Colonic mucosa (tissue), 4 donors: ENCODE results near the gene PKDREJ. TPM values are rescaled to one million over a fixed set of nuclear protein-coding genes. Genes with fewer than 3 reads are reported as not detected.

Experiments used
- DNase-seq: peaks from one replicate; pipeline ENCODE4 v3.0.0-alpha.2; 2020
- H3K27ac ChIP-seq: fragments of 200-600 bp; one replicate; pipeline ENCODE4 v1.8.0; 2021
- H3K27me3 ChIP-seq: fragments of 200-600 bp; one replicate; pipeline ENCODE4 v1.8.0; 2021
- H3K36me3 ChIP-seq: fragments of 200-600 bp; one replicate; pipeline ENCODE4 v1.8.0; 2021
- H3K4me1 ChIP-seq: fragments of 200-600 bp; one replicate; pipeline ENCODE4 v1.8.0; 2021; ENCODE audit warnings: mild to moderate bottlenecking
- H3K4me3 ChIP-seq: fragments of 200-600 bp; one replicate; pipeline ENCODE4 v1.8.0; 2021
- H3K9ac ChIP-seq, 2 donors: one replicate each; pipeline ENCODE4 v1.7.0; 2013; ENCODE audit warnings: control low read depth in 2 of 2, low read depth in 2 of 2, low read length in 2 of 2
- H3K9me3 ChIP-seq: fragments of 200-600 bp; one replicate; pipeline ENCODE4 v1.8.0; 2021
- intact Hi-C: fragments of 100-400 bp; cut with DNase I; formaldehyde crosslinking; loops from one replicate; pipeline ENCODE4 v1.14.1; 2022
- total RNA-seq, 2 donors: library from RNA; stranded (reverse); fragmentation: NEBNext Ultra II Directional in 1 of 2; extraction: Animal tissue kit (Norgen Biotek cat#: 25700) in 1 of 2; gene quantifications; one replicate each; pipeline ENCODE4 v1.2.1, GENCODE V29; 2021
- TF ChIP-seq, protein P1 (sequence below): fragments of 200-600 bp; IDR thresholded peaks from one replicate; pipeline ENCODE4 v1.8.0; 2022; ENCODE audit warnings: antibody characterized with exemption, mild to moderate bottlenecking
- donor health status: healthy.
- donor health status: DM: no; HTN: no; CAD: no.
- donor health status: DM: no; HTN: no; CAD: no.

The PKDREJ gene
- total RNA-seq, 2 donors from 2014 or later = 0.32 to 1.1 TPM

DNA sequence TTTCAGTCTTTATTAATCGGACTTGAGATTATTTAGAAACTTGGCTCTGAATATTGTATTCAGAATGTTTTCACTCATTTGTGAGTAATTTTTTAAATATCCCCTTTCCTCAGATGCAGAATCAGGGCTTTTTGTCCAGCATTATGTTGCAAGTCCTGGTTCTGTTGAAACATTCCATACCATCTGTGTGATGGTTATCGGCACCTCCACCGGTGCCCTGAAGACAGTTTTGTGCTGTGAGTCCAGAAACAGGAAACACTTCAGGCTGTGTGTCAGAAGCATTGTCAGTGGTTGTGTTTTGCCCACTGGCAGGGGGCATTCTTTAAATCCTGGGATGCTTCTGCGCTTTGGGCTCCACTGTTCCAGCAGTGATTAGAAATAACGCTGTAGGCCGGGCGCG, 33.4 kb downstream of the PKDREJ start:
- intact Hi-C loops = no loop called here
- H3K9me3 ChIP-seq = no peaks in the 10 kb centered on the region
- H3K27me3 ChIP-seq = no peaks in the 10 kb centered on the region
- H3K9ac ChIP-seq = no peak overlapping the region
- H3K27ac ChIP-seq = no peak overlapping the region
- H3K4me1 ChIP-seq = no peaks in the 10 kb centered on the region
- TF ChIP-seq, protein P1, sequence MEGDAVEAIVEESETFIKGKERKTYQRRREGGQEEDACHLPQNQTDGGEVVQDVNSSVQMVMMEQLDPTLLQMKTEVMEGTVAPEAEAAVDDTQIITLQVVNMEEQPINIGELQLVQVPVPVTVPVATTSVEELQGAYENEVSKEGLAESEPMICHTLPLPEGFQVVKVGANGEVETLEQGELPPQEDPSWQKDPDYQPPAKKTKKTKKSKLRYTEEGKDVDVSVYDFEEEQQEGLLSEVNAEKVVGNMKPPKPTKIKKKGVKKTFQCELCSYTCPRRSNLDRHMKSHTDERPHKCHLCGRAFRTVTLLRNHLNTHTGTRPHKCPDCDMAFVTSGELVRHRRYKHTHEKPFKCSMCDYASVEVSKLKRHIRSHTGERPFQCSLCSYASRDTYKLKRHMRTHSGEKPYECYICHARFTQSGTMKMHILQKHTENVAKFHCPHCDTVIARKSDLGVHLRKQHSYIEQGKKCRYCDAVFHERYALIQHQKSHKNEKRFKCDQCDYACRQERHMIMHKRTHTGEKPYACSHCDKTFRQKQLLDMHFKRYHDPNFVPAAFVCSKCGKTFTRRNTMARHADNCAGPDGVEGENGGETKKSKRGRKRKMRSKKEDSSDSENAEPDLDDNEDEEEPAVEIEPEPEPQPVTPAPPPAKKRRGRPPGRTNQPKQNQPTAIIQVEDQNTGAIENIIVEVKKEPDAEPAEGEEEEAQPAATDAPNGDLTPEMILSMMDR = no peak
- no peaks in the 10 kb centered on the region for H3K36me3 ChIP-seq
- no peak overlapping the region for H3K4me3 ChIP-seq
- DNase-seq = no peak

DNA sequence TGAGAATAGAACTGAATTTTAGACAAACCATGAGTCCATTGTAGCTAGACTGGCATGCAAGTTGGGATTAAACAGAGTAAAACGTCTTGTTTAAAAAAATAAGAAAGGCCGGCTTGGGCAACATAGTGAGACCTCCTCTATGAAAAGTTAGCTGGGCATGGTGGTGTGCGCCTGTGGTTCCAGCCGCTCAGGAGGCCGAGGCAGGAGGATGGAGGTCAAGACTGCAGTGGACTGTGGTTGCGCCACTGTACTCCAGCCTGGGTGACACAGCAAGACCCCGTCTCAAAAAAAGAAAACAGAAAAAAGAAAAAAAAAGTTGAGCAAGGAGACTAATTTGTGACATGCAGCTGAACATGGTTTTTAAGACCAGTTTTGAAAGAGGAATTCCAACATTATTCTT, 36.6 kb downstream of the PKDREJ start:
- Histone ChIP-seq H3K9me3 (no peaks in the 10 kb centered on the region), H3K36me3 (peaks cover 7% of the 10 kb centered on the region), H3K9ac (no peak overlapping the region), H3K4me1 (no peaks in the 10 kb centered on the region), H3K27ac (no peak overlapping the region), H3K4me3 (no peak overlapping the region), H3K27me3 (no peaks in the 10 kb centered on the region)
- DNase-seq = no peak
- intact Hi-C loops = no loop called here
- TF ChIP-seq, protein P1 = no peak

DNA sequence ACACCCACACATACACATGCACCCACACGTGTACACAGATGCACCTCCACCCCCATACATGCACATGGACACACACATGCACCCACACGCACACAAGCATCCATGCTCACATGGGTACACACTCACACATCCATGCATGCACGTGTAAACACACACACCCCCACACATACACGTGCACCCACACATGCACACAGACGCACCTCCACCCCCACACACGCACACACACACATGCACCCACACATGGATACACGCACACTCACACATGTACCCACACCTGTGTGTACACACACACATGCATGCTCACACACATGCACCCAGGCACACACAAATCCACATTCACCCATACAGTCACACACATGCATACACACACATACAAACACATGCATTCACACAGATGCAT, 37.5 kb downstream of the PKDREJ start:
- peaks cover 15% of the 10 kb centered on the region for H3K36me3 ChIP-seq

DNA sequence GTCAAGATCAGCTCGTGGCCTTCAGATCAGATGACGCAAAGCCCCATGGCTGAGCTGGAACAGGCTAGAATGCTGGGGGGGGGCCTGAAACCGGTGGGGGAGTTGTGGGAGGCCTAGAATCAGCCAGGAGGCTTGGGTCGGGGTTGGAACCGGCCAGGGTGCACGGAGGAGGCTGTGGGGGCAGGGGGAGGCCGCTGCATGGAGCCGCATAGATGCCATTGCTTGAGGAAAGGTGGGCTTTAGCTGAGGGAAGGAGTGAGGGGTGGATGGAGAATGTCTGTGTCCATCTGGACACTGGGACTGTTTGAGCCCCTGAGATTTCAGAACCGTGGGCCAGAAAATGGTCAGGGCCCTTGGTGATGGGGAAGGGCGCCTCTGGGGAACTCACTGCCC, 38.2 kb downstream of the PKDREJ start:
- H3K36me3 ChIP-seq = peaks cover 22% of the 10 kb centered on the region
- intact Hi-C loops = no loop called here
- no peak overlapping the region for H3K9ac ChIP-seq
- H3K27me3 ChIP-seq = no peaks in the 10 kb centered on the region
- DNase-seq = no peak
- H3K27ac ChIP-seq = no peak overlapping the region
- TF ChIP-seq, protein P1 = no peak
- no peak overlapping the region for H3K4me3 ChIP-seq
- H3K9me3 ChIP-seq = no peaks in the 10 kb centered on the region
- H3K4me1 ChIP-seq = no peaks in the 10 kb centered on the region

More for the DNA sequence above, 37.5 kb downstream of the PKDREJ start:
- H3K27ac ChIP-seq = no peak overlapping the region
- intact Hi-C loops = no loop called here
- H3K4me1 ChIP-seq = no peaks in the 10 kb centered on the region
- TF ChIP-seq, protein P1 = no peak
- no peak overlapping the region for H3K4me3 ChIP-seq
- DNase-seq = no peak
- no peaks in the 10 kb centered on the region for H3K9me3 ChIP-seq
- no peak overlapping the region for H3K9ac ChIP-seq
- H3K27me3 ChIP-seq = no peaks in the 10 kb centered on the region

DNA sequence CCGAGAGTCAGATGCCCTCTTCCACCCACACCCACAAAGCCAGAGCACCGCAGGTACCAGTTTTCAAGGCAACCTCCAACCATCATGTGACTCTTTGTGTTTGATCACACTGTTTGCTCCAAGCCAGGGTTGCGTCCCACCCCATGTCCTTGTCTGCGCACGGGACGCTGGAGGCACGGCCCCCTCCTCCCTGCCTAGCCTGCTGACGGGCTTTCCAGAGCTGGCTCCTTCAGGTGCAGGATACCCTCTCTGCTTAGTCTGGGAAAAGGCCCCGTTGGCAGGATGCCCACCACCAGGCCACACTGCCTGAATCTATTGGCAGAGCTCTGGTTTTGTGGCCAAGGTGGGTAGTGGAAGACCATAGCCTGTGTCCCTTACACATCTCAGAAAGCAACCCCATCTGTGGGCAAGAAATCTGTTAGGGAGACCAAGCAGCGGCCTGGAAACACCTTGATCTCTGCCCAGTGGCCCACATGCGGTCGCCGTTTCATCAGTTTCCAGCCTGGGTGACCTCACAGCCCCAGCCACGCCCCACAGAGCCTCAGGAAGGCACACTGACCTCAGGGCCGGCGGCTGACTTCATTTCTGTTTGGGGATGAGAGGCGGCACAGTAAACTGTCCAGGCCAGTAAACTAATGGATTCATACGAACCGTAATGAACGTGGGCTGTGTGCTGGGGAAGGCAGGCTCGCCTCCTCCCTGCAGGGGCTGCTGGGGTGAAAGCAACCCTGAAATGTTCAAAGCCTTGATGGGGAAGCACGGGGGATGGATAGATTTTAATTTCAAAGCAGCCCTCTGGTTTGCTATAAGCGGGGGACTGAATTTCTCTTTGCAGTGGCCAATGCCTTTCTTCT, 38.9 kb downstream of the PKDREJ start:
- H3K9ac ChIP-seq = no peak overlapping the region
- peaks cover 22% of the 10 kb centered on the region for H3K36me3 ChIP-seq
- TF ChIP-seq, protein P1 = no peak
- intact Hi-C loops = no loop called here
- no peaks in the 10 kb centered on the region for H3K27me3 ChIP-seq
- no peak overlapping the region for H3K4me3 ChIP-seq
- no peaks in the 10 kb centered on the region for H3K4me1 ChIP-seq
- H3K27ac ChIP-seq = no peak overlapping the region
- DNase-seq = no peak
- no peaks in the 10 kb centered on the region for H3K9me3 ChIP-seq
